Measurements from ENCODE around the gene ACOT2. TPM values are rescaled to one million over a fixed set of nuclear protein-coding genes. Genes with fewer than 3 reads are reported as not detected.
A peak's percentile ranks its signal among the peaks of the same experiment; 100 is the strongest.
"Not testable (repeated sequence)": the region's sequence is repeated elsewhere in the genome, so short reads cannot be mapped to it uniquely, and the experiment has no call there.

ACOT2 gene
- total RNA-seq, 2 donors from 2014 or later, result 28.0 to 81.7 TPM

DNA sequence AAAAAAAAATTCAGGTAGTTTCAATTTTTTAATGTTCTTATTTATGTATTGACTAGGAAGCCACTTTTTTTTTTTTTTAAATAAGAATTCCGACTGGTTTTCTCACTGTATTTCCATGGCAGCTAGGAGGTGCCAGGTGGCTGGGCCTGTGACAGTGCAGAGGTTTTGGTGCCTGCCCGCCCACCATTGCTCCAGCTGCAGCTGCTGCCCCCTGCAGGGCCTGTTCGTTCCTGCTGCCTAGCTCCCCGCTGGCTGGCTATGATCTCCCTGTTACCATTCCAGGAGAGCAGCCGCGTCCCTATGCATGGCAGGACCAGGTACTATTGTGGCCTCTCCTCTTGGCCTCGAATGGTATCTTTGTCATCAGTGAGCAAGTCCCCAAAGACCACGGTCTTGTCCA is 1.9 kb downstream of the ACOT2 start:
- H3K27ac ChIP-seq, result not testable (repeated sequence)
- TF ChIP-seq, protein P1, sequence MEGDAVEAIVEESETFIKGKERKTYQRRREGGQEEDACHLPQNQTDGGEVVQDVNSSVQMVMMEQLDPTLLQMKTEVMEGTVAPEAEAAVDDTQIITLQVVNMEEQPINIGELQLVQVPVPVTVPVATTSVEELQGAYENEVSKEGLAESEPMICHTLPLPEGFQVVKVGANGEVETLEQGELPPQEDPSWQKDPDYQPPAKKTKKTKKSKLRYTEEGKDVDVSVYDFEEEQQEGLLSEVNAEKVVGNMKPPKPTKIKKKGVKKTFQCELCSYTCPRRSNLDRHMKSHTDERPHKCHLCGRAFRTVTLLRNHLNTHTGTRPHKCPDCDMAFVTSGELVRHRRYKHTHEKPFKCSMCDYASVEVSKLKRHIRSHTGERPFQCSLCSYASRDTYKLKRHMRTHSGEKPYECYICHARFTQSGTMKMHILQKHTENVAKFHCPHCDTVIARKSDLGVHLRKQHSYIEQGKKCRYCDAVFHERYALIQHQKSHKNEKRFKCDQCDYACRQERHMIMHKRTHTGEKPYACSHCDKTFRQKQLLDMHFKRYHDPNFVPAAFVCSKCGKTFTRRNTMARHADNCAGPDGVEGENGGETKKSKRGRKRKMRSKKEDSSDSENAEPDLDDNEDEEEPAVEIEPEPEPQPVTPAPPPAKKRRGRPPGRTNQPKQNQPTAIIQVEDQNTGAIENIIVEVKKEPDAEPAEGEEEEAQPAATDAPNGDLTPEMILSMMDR (IDR thresholded peaks at IDR 0.05), result peak; percentile 27 to 70 (median 49)

DNA sequence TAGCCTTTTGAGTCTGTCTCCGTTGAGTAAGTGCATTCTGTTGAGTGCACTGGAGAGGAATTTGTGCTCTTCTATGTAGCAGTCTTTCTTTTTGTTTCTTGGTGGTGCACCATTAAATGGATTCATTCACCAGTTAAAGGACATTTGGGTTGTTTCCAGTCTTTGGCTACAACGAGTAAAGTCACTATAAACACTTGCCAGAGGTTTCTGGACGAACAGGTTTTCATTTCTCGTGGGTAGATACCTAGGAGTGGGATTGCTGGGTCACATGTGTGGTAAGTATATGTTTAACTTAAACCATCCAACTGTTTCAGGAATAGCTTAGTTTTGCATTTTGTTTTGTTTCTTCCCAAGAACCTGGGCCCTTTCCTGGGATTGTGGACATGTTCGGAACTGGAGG is 4.0 kb downstream of the ACOT2 start:
- H3K27ac ChIP-seq; intact Hi-C loops (cut with DNase I); DNase-seq; ATAC-seq; H3K36me3 ChIP-seq (replicated peaks in 1 of 2; ENCODE audit: insufficient read depth in 1 of 2, low read depth in 2 of 2); H3K27me3 ChIP-seq; H3K4me3 ChIP-seq; H3K9me3 ChIP-seq: not testable (repeated sequence)
- H3K4me1 ChIP-seq, result peaks cover 20% of the 10 kb centered on the region
- 49 to 63% methylated on average over 5 of the region's 5 CpGs for WGBS, 2 donors

More for the DNA sequence above, 1.9 kb downstream of the ACOT2 start:
- ATAC-seq, result peak; percentile 80
- H3K4me1 ChIP-seq, result peaks cover 39% of the 10 kb centered on the region
- intact Hi-C loops (cut with DNase I); H3K4me3 ChIP-seq; H3K27me3 ChIP-seq; H3K9me3 ChIP-seq; H3K36me3 ChIP-seq (replicated peaks in 1 of 2; ENCODE audit: insufficient read depth in 1 of 2, low read depth in 2 of 2): not testable (repeated sequence)
- peak; percentile 52 to 79 (median 72) for DNase-seq
- WGBS, 2 donors, result 6 to 24% methylated on average over 2 to 5 of the region's 8 CpGs

DNA sequence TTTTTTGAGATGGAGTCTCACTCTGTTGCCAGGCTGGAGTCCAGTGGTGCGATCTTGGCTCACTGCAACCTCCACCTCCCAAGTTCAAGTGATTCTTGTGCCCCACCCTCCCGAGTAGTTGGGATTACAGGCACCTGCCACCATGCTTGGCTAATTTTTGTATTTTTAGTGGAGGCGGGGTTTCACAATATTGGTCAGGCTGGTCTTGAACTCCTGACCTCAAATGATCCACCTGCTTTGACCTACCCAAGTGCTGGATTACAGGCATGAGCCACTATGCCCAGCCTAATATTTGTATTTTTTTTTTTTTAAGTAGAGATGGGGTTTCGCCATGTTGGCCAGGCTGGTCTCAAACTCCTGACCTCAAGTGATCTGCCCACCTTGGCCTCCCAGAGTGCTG is 4.7 kb downstream of the ACOT2 start:
- ATAC-seq; DNase-seq; H3K36me3 ChIP-seq (replicated peaks in 1 of 2; ENCODE audit: insufficient read depth in 1 of 2, low read depth in 2 of 2); H3K27me3 ChIP-seq; H3K27ac ChIP-seq; H3K9me3 ChIP-seq; intact Hi-C loops (cut with DNase I); H3K4me3 ChIP-seq: not testable (repeated sequence)
- WGBS, 2 donors, result 90 to 100% methylated on average over 3 to 4 of the region's 4 CpGs
- peaks cover 13% of the 10 kb centered on the region for H3K4me1 ChIP-seq

DNA sequence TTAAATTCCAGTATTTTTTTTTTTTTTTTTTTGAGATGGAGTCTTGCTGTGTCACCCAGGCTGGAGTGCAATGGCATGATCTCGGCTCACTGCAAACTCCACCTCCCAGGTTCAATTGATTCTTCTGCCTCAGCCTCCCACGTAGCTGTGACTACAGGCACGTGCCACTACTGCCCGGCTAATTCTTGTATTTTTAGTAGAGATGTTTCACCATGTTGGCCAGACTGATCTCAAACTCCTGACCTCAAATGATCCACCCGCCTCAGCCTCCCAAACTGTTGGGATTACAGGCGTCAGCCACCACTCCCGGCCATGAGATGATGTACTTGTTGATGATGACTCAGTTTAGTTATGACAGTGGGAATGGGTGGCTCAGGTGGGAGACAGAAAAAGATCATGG is 5.2 kb downstream of the ACOT2 start:
- H3K4me3 ChIP-seq; ATAC-seq; H3K9me3 ChIP-seq; H3K36me3 ChIP-seq (replicated peaks in 1 of 2; ENCODE audit: insufficient read depth in 1 of 2, low read depth in 2 of 2); H3K27me3 ChIP-seq; intact Hi-C loops (cut with DNase I); H3K27ac ChIP-seq; DNase-seq: not testable (repeated sequence)
- peaks cover 12% of the 10 kb centered on the region for H3K4me1 ChIP-seq
- WGBS, 2 donors, result 95 to 100% methylated on average over 1 to 7 of the region's 7 CpGs

DNA sequence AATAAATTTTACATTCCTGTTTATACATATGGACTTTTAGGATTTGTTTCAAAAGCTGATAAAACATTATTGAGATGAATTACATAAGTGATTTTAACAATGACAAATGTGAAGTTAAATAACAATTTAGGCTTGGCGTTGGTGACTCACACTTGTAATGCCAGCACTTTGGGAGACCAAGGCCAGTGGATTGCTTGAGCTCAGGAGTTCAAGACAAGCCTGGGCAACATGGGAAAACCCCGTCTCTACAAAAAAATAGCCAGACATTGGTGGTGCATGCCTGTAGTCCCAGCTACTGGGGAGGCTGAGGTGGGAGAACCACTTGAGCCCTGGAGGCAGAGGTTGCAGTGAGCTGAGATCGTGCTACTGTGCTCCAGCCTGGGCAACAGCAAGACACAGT is 7.4 kb downstream of the ACOT2 start:
- ATAC-seq (no peak), DNase-seq (no peak)
- Histone ChIP-seq H3K4me3 (no peak overlapping the region), H3K27ac (no peak overlapping the region), H3K9me3 (no peaks in the 10 kb centered on the region), H3K36me3 (replicated peaks in 1 of 2; ENCODE audit: insufficient read depth in 1 of 2, low read depth in 2 of 2) (no peaks in the 10 kb centered on the region), H3K27me3 (no peaks in the 10 kb centered on the region), H3K4me1 (no peaks in the 10 kb centered on the region)
- intact Hi-C loops (cut with DNase I), result no loop called here
- 62 to 77% methylated on average over 2 to 3 of the region's 3 CpGs for WGBS, 2 donors
- TF ChIP-seq POLR2A (IDR thresholded peaks at IDR 0.05), result no peak
- TF ChIP-seq, protein P1 (IDR thresholded peaks at IDR 0.05), result no peak

DNA sequence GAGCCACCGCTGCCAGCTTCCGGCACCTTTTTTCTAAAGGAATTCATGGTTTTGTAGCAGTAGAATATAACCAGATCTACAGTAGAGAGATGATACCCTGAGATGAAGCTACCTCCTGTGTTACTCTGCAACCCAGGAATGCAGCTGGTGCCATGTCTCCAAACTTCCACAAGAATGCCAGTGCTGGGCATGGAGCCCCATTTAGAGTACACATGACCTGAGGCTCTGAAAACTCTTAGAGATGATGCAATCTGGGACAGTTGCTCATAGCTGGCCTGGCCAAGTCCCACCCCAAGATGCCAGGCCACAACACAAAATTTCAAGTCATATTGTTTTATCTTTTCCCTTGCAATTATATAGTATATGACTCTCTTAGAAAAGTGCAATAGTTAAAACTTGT is 8.2 kb downstream of the ACOT2 start:
- DNase-seq; H3K36me3 ChIP-seq (replicated peaks in 1 of 2; ENCODE audit: insufficient read depth in 1 of 2, low read depth in 2 of 2); intact Hi-C loops (cut with DNase I); H3K27me3 ChIP-seq; ATAC-seq; H3K9me3 ChIP-seq; H3K27ac ChIP-seq; H3K4me1 ChIP-seq; H3K4me3 ChIP-seq: not testable (repeated sequence)
- WGBS, 2 donors, result no CpG with 5 or more reads among the region's 2 CpGs

DNA sequence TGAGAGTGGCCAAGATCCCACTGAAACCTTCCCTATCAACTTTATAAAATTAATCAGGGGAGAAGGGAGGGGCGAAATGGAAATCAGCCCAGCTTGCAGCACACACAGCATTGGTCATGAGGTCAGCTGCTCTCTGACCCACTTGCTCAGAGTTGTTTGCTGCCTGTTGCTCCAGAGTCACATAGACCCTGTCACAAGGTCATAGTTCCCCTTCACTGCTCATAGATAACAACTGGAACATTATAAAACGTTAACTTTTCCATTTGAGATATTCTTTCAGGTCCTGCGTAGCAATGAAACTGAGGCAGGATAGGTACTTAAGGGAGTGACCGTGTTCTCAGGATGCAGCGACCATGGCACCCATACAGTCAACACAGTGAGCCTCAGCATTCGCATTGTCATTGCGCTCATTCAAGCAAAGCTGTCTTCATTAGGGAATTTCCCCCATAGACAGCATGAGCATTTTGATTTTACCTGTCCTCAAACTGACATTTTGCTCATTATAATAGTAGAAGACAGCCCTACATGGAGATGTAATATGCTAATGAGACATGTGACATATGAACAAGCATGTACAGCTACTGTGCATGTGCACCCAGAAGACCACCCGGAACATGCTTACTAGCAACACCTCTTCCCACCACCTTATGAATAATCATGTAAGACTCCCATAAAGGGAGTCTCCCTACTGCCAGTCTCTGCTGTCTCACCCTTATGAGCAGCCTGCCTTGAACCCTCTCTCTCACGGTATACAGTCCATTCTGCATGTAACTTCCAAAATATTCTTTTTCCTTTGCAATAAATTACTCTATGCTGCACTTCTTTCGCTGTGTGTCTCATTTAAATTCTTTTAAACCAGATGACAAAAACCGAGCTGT is 13.3 kb downstream of the ACOT2 start:
- DNase-seq; H3K36me3 ChIP-seq (replicated peaks in 1 of 2; ENCODE audit: insufficient read depth in 1 of 2, low read depth in 2 of 2); H3K4me3 ChIP-seq; H3K27ac ChIP-seq; intact Hi-C loops (cut with DNase I); H3K9me3 ChIP-seq; H3K4me1 ChIP-seq; ATAC-seq; H3K27me3 ChIP-seq: not testable (repeated sequence)
- 61 to 81% methylated on average over 6 to 9 of the region's 11 CpGs for WGBS, 2 donors

Measured in body of pancreas (tissue), 4 donors.